ENCODE results near the gene GNA14. TPM values are rescaled to one million over a fixed set of nuclear protein-coding genes. Genes with fewer than 3 reads are reported as not detected.

The GNA14 gene
- total RNA-seq, 4 donors from 2014 or later, result 0.20 to 0.56 (median 0.22) TPM; not detected in 1

- in situ Hi-C loops (cut with MboI; ENCODE audit: low sequenced_read_pairs in 4 of 4) (no loop called here), intact Hi-C loops (cut with DNase I; ENCODE audit: low total_unique reads) (no loop called here)
- no peak overlapping the region for H3K4me3 ChIP-seq
- DNase-seq, result no peak
- no peak overlapping the region for H3K27ac ChIP-seq
- H3K36me3 ChIP-seq, result no peaks in the 10 kb centered on the region
- H3K27me3 ChIP-seq, result no peaks in the 10 kb centered on the region
- H3K4me1 ChIP-seq, result no peaks in the 10 kb centered on the region
- ATAC-seq, result no peak
- no peak for TF ChIP-seq POLR2A (IDR thresholded peaks at IDR 0.05)
- TF ChIP-seq, protein P1, sequence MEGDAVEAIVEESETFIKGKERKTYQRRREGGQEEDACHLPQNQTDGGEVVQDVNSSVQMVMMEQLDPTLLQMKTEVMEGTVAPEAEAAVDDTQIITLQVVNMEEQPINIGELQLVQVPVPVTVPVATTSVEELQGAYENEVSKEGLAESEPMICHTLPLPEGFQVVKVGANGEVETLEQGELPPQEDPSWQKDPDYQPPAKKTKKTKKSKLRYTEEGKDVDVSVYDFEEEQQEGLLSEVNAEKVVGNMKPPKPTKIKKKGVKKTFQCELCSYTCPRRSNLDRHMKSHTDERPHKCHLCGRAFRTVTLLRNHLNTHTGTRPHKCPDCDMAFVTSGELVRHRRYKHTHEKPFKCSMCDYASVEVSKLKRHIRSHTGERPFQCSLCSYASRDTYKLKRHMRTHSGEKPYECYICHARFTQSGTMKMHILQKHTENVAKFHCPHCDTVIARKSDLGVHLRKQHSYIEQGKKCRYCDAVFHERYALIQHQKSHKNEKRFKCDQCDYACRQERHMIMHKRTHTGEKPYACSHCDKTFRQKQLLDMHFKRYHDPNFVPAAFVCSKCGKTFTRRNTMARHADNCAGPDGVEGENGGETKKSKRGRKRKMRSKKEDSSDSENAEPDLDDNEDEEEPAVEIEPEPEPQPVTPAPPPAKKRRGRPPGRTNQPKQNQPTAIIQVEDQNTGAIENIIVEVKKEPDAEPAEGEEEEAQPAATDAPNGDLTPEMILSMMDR (IDR thresholded peaks at IDR 0.05 in 4 of 5, conservative IDR thresholded peaks at IDR 0.05 in 1 of 5), result no peak
- no peaks in the 10 kb centered on the region for H3K9me3 ChIP-seq
Observed at GRCh38 chr9:77616191-77616590, 31.9 kb downstream of the GNA14 start.

DNA sequence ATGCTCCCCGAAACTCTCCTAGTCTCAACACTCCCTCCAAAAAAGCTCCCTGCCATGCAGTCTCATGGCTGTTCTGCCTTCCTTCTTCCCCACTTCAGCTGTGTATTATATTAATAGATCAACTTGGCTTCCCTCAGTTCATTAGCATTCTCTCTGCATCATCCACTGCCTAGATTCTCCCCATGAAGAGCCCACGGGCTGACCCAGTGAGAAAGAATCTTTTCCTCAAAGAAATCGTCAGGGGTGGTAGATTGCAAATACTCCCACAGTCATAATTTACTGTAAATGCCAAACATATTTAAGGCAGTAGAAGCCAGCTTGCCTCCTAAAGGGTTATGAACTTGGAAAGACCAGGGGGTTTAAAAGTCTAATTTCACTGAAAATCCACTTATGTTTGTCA is 33.5 kb downstream of the GNA14 start:
- DNase-seq, result no peak
- Histone ChIP-seq H3K36me3 (no peaks in the 10 kb centered on the region), H3K9me3 (no peaks in the 10 kb centered on the region), H3K4me1 (no peaks in the 10 kb centered on the region), H3K27ac (no peak overlapping the region), H3K4me3 (no peak overlapping the region), H3K27me3 (no peaks in the 10 kb centered on the region)
- no peak for ATAC-seq
- intact Hi-C loops (cut with DNase I; ENCODE audit: low total_unique reads) (no loop called here), in situ Hi-C loops (cut with MboI; ENCODE audit: low sequenced_read_pairs in 4 of 4) (no loop called here)
- TF ChIP-seq, protein P1 (IDR thresholded peaks at IDR 0.05 in 4 of 5, conservative IDR thresholded peaks at IDR 0.05 in 1 of 5), result no peak
- TF ChIP-seq POLR2A (IDR thresholded peaks at IDR 0.05), result no peak

DNA sequence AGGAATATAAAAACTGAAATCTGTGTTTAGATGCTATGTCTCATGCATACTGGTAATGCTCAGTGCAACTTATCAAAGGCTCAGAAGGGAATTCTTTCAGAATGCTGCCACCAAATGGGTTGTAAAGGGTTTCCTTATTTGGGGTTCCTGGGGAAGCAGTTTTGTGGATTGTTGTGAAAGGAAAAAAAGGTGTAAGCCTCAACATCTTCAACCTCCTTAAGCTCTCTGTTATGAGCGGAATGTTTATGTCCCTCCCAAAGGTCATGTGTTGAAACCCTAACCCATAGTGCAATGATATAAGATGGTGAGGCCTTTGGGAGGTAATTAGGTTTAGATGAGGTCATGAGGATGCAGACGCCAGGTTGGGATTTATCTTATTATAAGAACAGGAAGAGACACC is 41.6 kb downstream of the GNA14 start:
- Histone ChIP-seq H3K9me3 (no peaks in the 10 kb centered on the region), H3K27me3 (no peaks in the 10 kb centered on the region), H3K4me3 (no peak overlapping the region), H3K27ac (peak overlapping the region in 2 of 4 donors; percentile 64 to 66), H3K4me1 (peaks cover 0 to 4% of the 10 kb centered on the region in 2 donors), H3K36me3 (no peaks in the 10 kb centered on the region)
- DNase-seq (no peak), ATAC-seq (no peak)
- in situ Hi-C loops (cut with MboI; ENCODE audit: low sequenced_read_pairs in 4 of 4), result no loop called here
- TF ChIP-seq, protein P1 (IDR thresholded peaks at IDR 0.05 in 4 of 5, conservative IDR thresholded peaks at IDR 0.05 in 1 of 5), result no peak
- no peak for TF ChIP-seq POLR2A (IDR thresholded peaks at IDR 0.05)
- intact Hi-C loops (cut with DNase I; ENCODE audit: low total_unique reads), result no loop called here

- H3K4me3 ChIP-seq, result no peak overlapping the region
- in situ Hi-C loops (cut with MboI; ENCODE audit: low sequenced_read_pairs in 4 of 4), result no loop called here
Observed at GRCh38 chr9:77605449-77606220, 42.5 kb downstream of the GNA14 start.

More at GRCh38 chr9:77605449-77606220, 42.5 kb downstream of the GNA14 start:
- H3K4me1 ChIP-seq, result peaks cover 0 to 4% of the 10 kb centered on the region in 2 donors
- DNase-seq, result no peak
- H3K36me3 ChIP-seq, result no peaks in the 10 kb centered on the region
- no peak for ATAC-seq
- H3K27ac ChIP-seq, result peak overlapping the region; percentile 37 to 66 (median 52)
- intact Hi-C loops (cut with DNase I; ENCODE audit: low total_unique reads), result no loop called here
- TF ChIP-seq, protein P1 (IDR thresholded peaks at IDR 0.05 in 4 of 5, conservative IDR thresholded peaks at IDR 0.05 in 1 of 5), result no peak
- no peak for TF ChIP-seq POLR2A (IDR thresholded peaks at IDR 0.05)
- no peaks in the 10 kb centered on the region for H3K27me3 ChIP-seq
- no peaks in the 10 kb centered on the region for H3K9me3 ChIP-seq
